ENCODE data around the gene RANBP2.

DNA sequence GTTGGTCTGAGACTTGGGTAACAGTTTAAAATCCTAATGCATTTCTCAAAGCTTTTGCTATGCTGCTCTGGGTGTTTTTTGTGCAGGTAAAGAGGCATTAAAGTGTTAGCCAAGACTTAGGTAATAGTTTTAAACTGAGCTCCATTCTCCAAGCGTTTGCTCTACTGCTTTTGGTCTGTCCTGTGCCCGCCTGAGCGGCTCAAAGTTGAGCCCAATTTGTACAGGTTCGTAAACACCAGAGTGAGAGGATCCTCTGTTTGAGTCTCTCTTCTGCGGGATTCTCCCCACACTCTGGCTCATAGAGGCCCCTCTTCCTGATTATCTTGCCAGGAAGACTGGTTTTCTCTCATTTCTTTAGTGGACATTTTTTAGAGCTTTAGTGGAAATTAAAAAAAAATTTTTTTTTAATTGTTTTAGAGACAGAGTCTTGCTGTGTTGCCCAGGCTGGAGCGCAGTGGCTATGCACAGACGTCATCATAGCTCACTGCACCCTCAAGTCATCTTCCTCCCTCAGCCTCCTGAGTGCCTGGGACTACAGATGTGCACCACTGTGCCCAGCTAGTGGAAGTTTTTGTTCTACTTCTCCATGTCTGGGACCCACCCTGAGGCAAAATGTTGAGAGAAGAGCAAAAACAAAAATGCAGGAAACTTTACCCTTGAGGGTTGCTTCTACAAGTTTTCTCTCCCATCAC is 83.9 kb downstream of the RANBP2 start:
- TF ChIP-seq, protein P1, sequence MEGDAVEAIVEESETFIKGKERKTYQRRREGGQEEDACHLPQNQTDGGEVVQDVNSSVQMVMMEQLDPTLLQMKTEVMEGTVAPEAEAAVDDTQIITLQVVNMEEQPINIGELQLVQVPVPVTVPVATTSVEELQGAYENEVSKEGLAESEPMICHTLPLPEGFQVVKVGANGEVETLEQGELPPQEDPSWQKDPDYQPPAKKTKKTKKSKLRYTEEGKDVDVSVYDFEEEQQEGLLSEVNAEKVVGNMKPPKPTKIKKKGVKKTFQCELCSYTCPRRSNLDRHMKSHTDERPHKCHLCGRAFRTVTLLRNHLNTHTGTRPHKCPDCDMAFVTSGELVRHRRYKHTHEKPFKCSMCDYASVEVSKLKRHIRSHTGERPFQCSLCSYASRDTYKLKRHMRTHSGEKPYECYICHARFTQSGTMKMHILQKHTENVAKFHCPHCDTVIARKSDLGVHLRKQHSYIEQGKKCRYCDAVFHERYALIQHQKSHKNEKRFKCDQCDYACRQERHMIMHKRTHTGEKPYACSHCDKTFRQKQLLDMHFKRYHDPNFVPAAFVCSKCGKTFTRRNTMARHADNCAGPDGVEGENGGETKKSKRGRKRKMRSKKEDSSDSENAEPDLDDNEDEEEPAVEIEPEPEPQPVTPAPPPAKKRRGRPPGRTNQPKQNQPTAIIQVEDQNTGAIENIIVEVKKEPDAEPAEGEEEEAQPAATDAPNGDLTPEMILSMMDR (IDR thresholded peaks at IDR 0.05), result no peak
- TF ChIP-seq EZH2 (IDR thresholded peaks at IDR 0.05; ENCODE audit: borderline replicate concordance, insufficient read depth, low read depth, low read length, poor library complexity, severe bottlenecking), result no peak

All from B cell (primary cell).